KMS-11 (cell line): ENCODE data around the gene CREB3L2.

Experiments
- H2AFZ ChIP-seq: fragments of 200-600 bp; sonication (generic); 2 replicates; pipeline ENCODE4 v1.6.1; 2016; ENCODE audit warnings: antibody characterized with exemption, mixed run types, low read depth
- H3K27ac ChIP-seq: fragments of 200-600 bp; sonication (generic); 2 replicates; pipeline ENCODE4 v1.6.1; 2016; ENCODE audit warnings: mild to moderate bottlenecking, mixed run types
- H3K27me3 ChIP-seq: fragments of 200-600 bp; sonication (generic); 2 replicates; pipeline ENCODE4 v1.6.1; 2017; ENCODE audit warnings: mild to moderate bottlenecking, low read depth, mixed run types, moderate library complexity; ENCODE audit not compliant: insufficient read depth
- H3K36me3 ChIP-seq: fragments of 200-600 bp; sonication (generic); 2 replicates; pipeline ENCODE4 v1.6.1; 2017; ENCODE audit warnings: mild to moderate bottlenecking, mixed run types; ENCODE audit not compliant: insufficient read depth
- H3K4me1 ChIP-seq: fragments of 200-600 bp; sonication (generic); 2 replicates; pipeline ENCODE4 v1.6.1; 2016; ENCODE audit warnings: mild to moderate bottlenecking, low read depth, mixed run types; ENCODE audit not compliant: poor library complexity, severe bottlenecking
- H3K4me2 ChIP-seq: fragments of 200-600 bp; sonication (generic); 2 replicates; pipeline ENCODE4 v1.7.0; 2016; ENCODE audit warnings: mild to moderate bottlenecking, mixed run types
- H3K4me3 ChIP-seq: fragments of 200-600 bp; sonication (generic); IDR thresholded peaks from 2 replicates; pipeline ENCODE4 v1.6.1; 2017; ENCODE audit warnings: low read depth, low read length, mixed read lengths; ENCODE audit not compliant: insufficient read depth
- H3K79me2 ChIP-seq: fragments of 200-600 bp; sonication (generic); 2 replicates; pipeline ENCODE4 v1.6.1; 2016; ENCODE audit warnings: low read depth, mixed run types; ENCODE audit not compliant: insufficient read depth
- H3K9ac ChIP-seq: fragments of 200-600 bp; sonication (generic); 2 replicates; pipeline ENCODE4 v1.6.1; 2016; ENCODE audit warnings: mild to moderate bottlenecking, mixed run types
- H4K20me1 ChIP-seq: fragments of 200-600 bp; sonication (generic); 2 replicates; pipeline ENCODE4 v1.6.1; 2016; ENCODE audit warnings: mild to moderate bottlenecking, mixed run types; ENCODE audit not compliant: insufficient read depth
- CTCF ChIP-seq: fragments of 200-600 bp; sonication (generic); conservative IDR thresholded peaks from 2 replicates; pipeline ENCODE4 v1.6.1; 2017; ENCODE audit warnings: low read depth, mild to moderate bottlenecking, antibody characterized with exemption, low read length, moderate library complexity, mixed read lengths

The CREB3L2 gene

GRCh38 chr7:137871170-137871915, 130.5 kb downstream of the CREB3L2 start:
- Histone ChIP-seq H3K4me1 (no peaks in the 10 kb centered on the region), H2AFZ (no peak overlapping the region), H3K27ac (no peak overlapping the region), H3K4me2 (no peak overlapping the region), H3K36me3 (no peaks in the 10 kb centered on the region), H3K4me3 (no peak overlapping the region), H4K20me1 (no peaks in the 10 kb centered on the region), H3K9ac (no peak overlapping the region), H3K79me2 (no peaks in the 10 kb centered on the region), H3K27me3 (no peaks in the 10 kb centered on the region)
- no peak for TF ChIP-seq CTCF

- H3K27ac ChIP-seq, result no peak overlapping the region
- TF ChIP-seq CTCF, result no peak
- H2AFZ ChIP-seq, result no peak overlapping the region
- no peaks in the 10 kb centered on the region for H3K36me3 ChIP-seq
- H3K4me1 ChIP-seq, result no peaks in the 10 kb centered on the region
- H3K4me3 ChIP-seq, result no peak overlapping the region
- no peaks in the 10 kb centered on the region for H4K20me1 ChIP-seq
- no peaks in the 10 kb centered on the region for H3K79me2 ChIP-seq
- no peaks in the 10 kb centered on the region for H3K27me3 ChIP-seq
- no peak overlapping the region for H3K9ac ChIP-seq
- H3K4me2 ChIP-seq, result no peak overlapping the region
Observed at GRCh38 chr7:137870684-137871083, 131.2 kb downstream of the CREB3L2 start.

- Histone ChIP-seq H3K4me1 (no peaks in the 10 kb centered on the region), H3K4me2 (no peak overlapping the region), H3K27ac (no peak overlapping the region), H3K9ac (no peak overlapping the region), H3K79me2 (no peaks in the 10 kb centered on the region), H3K36me3 (no peaks in the 10 kb centered on the region), H4K20me1 (no peaks in the 10 kb centered on the region), H3K4me3 (no peak overlapping the region), H3K27me3 (no peaks in the 10 kb centered on the region), H2AFZ (no peak overlapping the region)
- TF ChIP-seq CTCF, result no peak
Observed at GRCh38 chr7:137870078-137870477, 131.8 kb downstream of the CREB3L2 start.

- Histone ChIP-seq H3K36me3 (no peaks in the 10 kb centered on the region), H3K4me3 (no peak overlapping the region), H3K4me1 (no peaks in the 10 kb centered on the region), H4K20me1 (no peaks in the 10 kb centered on the region), H3K27ac (no peak overlapping the region), H3K79me2 (no peaks in the 10 kb centered on the region), H3K4me2 (no peak overlapping the region), H2AFZ (no peak overlapping the region), H3K27me3 (no peaks in the 10 kb centered on the region), H3K9ac (no peak overlapping the region)
- no peak for TF ChIP-seq CTCF
Observed at GRCh38 chr7:137869260-137869659, 132.6 kb downstream of the CREB3L2 start.
